GM12878 (cell line): ENCODE measurements around the gene EPHA5. TPM values are rescaled to one million over a fixed set of nuclear protein-coding genes. Genes with fewer than 3 reads are reported as not detected.

Experiments
- ATAC-seq: fragments of 200-7000 bp; cut with Tn5 transposase; 3 replicates; pipeline ENCODE4 v1.9.1; 2020; ENCODE audit warnings: mild to moderate bottlenecking, moderate library complexity
- BruUV-seq: library from RNA; stranded (reverse); fragments of 400-500 nt; replicated peaks from 2 replicates; lab custom pipeline; 2021; lab: Mats Ljungman, UMichigan
- CTCF ChIA-PET: fragments of 300-600 bp; sonication (Branson Sonifier 250); formaldehyde crosslinking; extraction: SDS; loops from one replicate; lab custom pipeline; 2021; ENCODE audit warnings: inconsistent platforms; lab: Yijun Ruan, JAX
- POLR2A ChIA-PET: fragments of 350-600 bp; formaldehyde crosslinking; extraction: SDS; loops from one replicate; lab custom pipeline; 2021; ENCODE audit warnings: inconsistent platforms; lab: Charles Lee
- RAD21 ChIA-PET: fragments of 300-600 bp; sonication (Branson Sonifier 250); formaldehyde crosslinking; loops from one replicate; lab custom pipeline; 2023; ENCODE audit warnings: antibody characterized with exemption; ENCODE audit not compliant: unreplicated experiment; lab: Charles Lee
- SMC1A ChIA-PET: fragments of 300-600 bp; sonication (Branson Sonifier 250); formaldehyde crosslinking; loops from one replicate; lab custom pipeline; 2023; ENCODE audit not compliant: unreplicated experiment, uncharacterized antibody; lab: Charles Lee
- DNase-seq: peaks from one replicate; pipeline ENCODE4 v3.0.0-alpha.2; 2011; ENCODE audit warnings: low read depth, low spot score
- FAIRE-seq: peaks from 3 replicates; lab custom pipeline; 2011; peaks lifted over from hg19 to GRCh38; lab: Jason Lieb, UNC
- H2AFZ ChIP-seq: 2 replicates; pipeline ENCODE4 v1.6.0; 2011; ENCODE audit warnings: low read depth, low read length, control low read depth; ENCODE audit not compliant: control insufficient read depth
- H3K27ac ChIP-seq: 2 replicates; pipeline ENCODE4 v1.5.1; 2011; ENCODE audit warnings: control low read depth; ENCODE audit not compliant: control insufficient read depth, insufficient read depth
- H3K27me3 ChIP-seq, 2 experiments: replicated peaks in 1 of 2; 2 replicates each; pipeline versions ENCODE4 v1.6.0 to v1.6.1; 2011; ENCODE audit warnings: low read length in 1 of 2; ENCODE audit not compliant: control insufficient read depth in 2 of 2, insufficient read depth in 2 of 2
- H3K36me3 ChIP-seq, 2 experiments: 2 replicates each; pipeline ENCODE4 v1.5.1; 2011; ENCODE audit warnings: low read length in 1 of 2; ENCODE audit not compliant: control insufficient read depth in 2 of 2, insufficient read depth in 2 of 2
- H3K4me1 ChIP-seq: 2 replicates; pipeline ENCODE4 v1.6.1; 2011; ENCODE audit warnings: mild to moderate bottlenecking, low read length, moderate library complexity, mixed read lengths; ENCODE audit not compliant: control insufficient read depth, insufficient read depth
- H3K4me2 ChIP-seq: 2 replicates; pipeline ENCODE4 v1.6.0; 2011; ENCODE audit warnings: control low read depth; ENCODE audit not compliant: control insufficient read depth, insufficient read depth
- H3K4me3 ChIP-seq: fragments of 200-600 bp; sonication (generic); 2 replicates; pipeline ENCODE4 v1.5.1; 2016
- H3K79me2 ChIP-seq: 2 replicates; pipeline ENCODE4 v1.6.0; 2011; ENCODE audit warnings: low read length; ENCODE audit not compliant: control insufficient read depth, insufficient read depth
- H3K9ac ChIP-seq: 2 replicates; pipeline ENCODE4 v1.8.0; 2011; ENCODE audit warnings: low read length, control low read depth, mixed read lengths; ENCODE audit not compliant: control insufficient read depth, insufficient read depth
- H3K9me3 ChIP-seq: replicated peaks from 3 replicates; pipeline ENCODE4 v1.5.1; 2011; ENCODE audit warnings: mild to moderate bottlenecking, low read length; ENCODE audit not compliant: control insufficient read depth, insufficient read depth
- H4K20me1 ChIP-seq: 2 replicates; pipeline ENCODE4 v1.6.0; 2011; ENCODE audit not compliant: control insufficient read depth, insufficient read depth
- BACH1 ChIP-seq: fragments of 450-650 bp; IDR thresholded peaks from 2 replicates; pipeline ENCODE4 v1.6.1; 2017; ENCODE audit warnings: mild to moderate bottlenecking, borderline replicate concordance
- EZH2 ChIP-seq: IDR thresholded peaks from 2 replicates; pipeline ENCODE4 v1.6.1; 2012; ENCODE audit warnings: low read depth, mild to moderate bottlenecking, control low read depth, inconsistent platforms, low read length, borderline replicate concordance; ENCODE audit not compliant: control insufficient read depth
- FOS ChIP-seq: IDR thresholded peaks from 3 replicates; pipeline ENCODE4 v1.6.1; 2011; ENCODE audit warnings: borderline replicate concordance; ENCODE audit not compliant: insufficient read length; ENCODE audit errors: extremely low read depth
- NR2F1 ChIP-seq: fragments of 450-650 bp; conservative IDR thresholded peaks from 2 replicates; pipeline ENCODE4 v1.6.1; 2017; ENCODE audit warnings: mild to moderate bottlenecking
- POLR2AphosphoS2 ChIP-seq: IDR thresholded peaks from 2 replicates; pipeline ENCODE4 v1.6.1; 2011; ENCODE audit warnings: low read depth, mild to moderate bottlenecking, low read length, improper control_type of control experiment, moderate library complexity
- PRDM15 ChIP-seq: fragments of 450-650 bp; formaldehyde crosslinking; IDR thresholded peaks from 2 replicates; pipeline ENCODE4 v1.4.0; 2020; ENCODE audit warnings: mild to moderate bottlenecking, moderate library complexity
- RELA ChIP-seq: fragments of 450-650 bp; IDR thresholded peaks from 2 replicates; pipeline ENCODE4 v1.8.0; 2014; ENCODE audit warnings: borderline replicate concordance; ENCODE audit not compliant: partially characterized antibody
- SIX5 ChIP-seq: IDR thresholded peaks from 2 replicates; pipeline ENCODE4 v1.6.1; 2011; ENCODE audit warnings: mild to moderate bottlenecking, low read depth, low read length, moderate library complexity; ENCODE audit not compliant: severe bottlenecking
- SMAD1 ChIP-seq: fragments of 450-650 bp; IDR thresholded peaks from 2 replicates; pipeline ENCODE4 v1.6.1; 2018; ENCODE audit warnings: mild to moderate bottlenecking, low read depth; ENCODE audit not compliant: partially characterized antibody
- WGBS: methylation state at CpG from one replicate; pipeline ENCODE4 v1.1.6; 2016; ENCODE audit warnings: low lambda C conversion rate; ENCODE audit not compliant: insufficient replicate concordance, insufficient coverage; ENCODE audit errors: missing lambda C conversion rate; 5-methylcytosine and 5-hydroxymethylcytosine counted together
- in situ Hi-C: fragments of 300-500 bp; cut with MboI; formaldehyde crosslinking; loops from 9 replicates; pipeline ENCODE4 v1.14.3; 2018; ENCODE audit warnings: mixed read lengths
- intact Hi-C: fragments of 100-400 bp; cut with micrococcal nuclease; formaldehyde crosslinking; loops from one replicate; pipeline ENCODE4 v1.14.2; 2022; ENCODE audit not compliant: unreplicated experiment
- polyA plus RNA-seq, 11 experiments: library from polyadenylated mRNA; depleted of rRNA in 4 of 11; unstranded in 6 of 11; stranded (reverse) in 5 of 11; fragments of >200 nt; fragmentation: Nextera tagmentation in 4 of 11; fragmentation: Illumina TruSeq in 1 of 11; extraction: Ambion mirVana in 4 of 11; extraction: Trizol in 1 of 11; gene quantifications; 1 replicate in 1 of 11; 2 replicates in 10 of 11; pipeline versions ENCODE4 v1.2.1 to v1.2.3, GENCODE V29; 2011 to 2016; ENCODE audit warnings: inconsistent platforms in 2 of 11, missing spikeins in 2 of 11, low read depth in 1 of 11
- total RNA-seq, 4 experiments: library from RNA; depleted of rRNA in 3 of 4; stranded (reverse); fragments of >200 nt in 3 of 4; fragmentation: Illumina TruSeq in 1 of 4; extraction: Trizol in 1 of 4; gene quantifications; 2 replicates each; pipeline versions ENCODE4 v1.2.1 to v1.2.3, GENCODE V29; 2013 to 2021
- TF ChIP-seq, protein P1 (sequence below): fragments of 450-650 bp; IDR thresholded peaks from 2 replicates; pipeline ENCODE4 v1.6.1; 2017; ENCODE audit warnings: antibody characterized with exemption, mild to moderate bottlenecking, moderate library complexity
- TF ChIP-seq, protein P2 (sequence below): IDR thresholded peaks from 2 replicates; pipeline ENCODE4 v1.6.1; 2012; ENCODE audit warnings: low read length, inconsistent platforms

Gene EPHA5
- total and polyA plus RNA-seq, 10 of the 15 experiments (the other 5 are each of a cell fraction or from before 2014, with no cell fraction given): not detected

- TF ChIP-seq, protein P1, sequence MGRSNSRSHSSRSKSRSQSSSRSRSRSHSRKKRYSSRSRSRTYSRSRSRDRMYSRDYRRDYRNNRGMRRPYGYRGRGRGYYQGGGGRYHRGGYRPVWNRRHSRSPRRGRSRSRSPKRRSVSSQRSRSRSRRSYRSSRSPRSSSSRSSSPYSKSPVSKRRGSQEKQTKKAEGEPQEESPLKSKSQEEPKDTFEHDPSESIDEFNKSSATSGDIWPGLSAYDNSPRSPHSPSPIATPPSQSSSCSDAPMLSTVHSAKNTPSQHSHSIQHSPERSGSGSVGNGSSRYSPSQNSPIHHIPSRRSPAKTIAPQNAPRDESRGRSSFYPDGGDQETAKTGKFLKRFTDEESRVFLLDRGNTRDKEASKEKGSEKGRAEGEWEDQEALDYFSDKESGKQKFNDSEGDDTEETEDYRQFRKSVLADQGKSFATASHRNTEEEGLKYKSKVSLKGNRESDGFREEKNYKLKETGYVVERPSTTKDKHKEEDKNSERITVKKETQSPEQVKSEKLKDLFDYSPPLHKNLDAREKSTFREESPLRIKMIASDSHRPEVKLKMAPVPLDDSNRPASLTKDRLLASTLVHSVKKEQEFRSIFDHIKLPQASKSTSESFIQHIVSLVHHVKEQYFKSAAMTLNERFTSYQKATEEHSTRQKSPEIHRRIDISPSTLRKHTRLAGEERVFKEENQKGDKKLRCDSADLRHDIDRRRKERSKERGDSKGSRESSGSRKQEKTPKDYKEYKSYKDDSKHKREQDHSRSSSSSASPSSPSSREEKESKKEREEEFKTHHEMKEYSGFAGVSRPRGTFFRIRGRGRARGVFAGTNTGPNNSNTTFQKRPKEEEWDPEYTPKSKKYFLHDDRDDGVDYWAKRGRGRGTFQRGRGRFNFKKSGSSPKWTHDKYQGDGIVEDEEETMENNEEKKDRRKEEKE: no peak
- no peak for TF ChIP-seq PRDM15 (CRISPR knock-in tag)
Observed at GRCh38 chr4:65392488-65392887, 277.8 kb downstream of the EPHA5 start (continued).

- 48% methylated on average over 2 of the region's 2 CpGs for WGBS
- H2AFZ ChIP-seq: no peak overlapping the region
- BruUV-seq: no TSS peak
- intact Hi-C loops: no loop called here
- no peak overlapping the region for H3K4me2 ChIP-seq
- H3K27ac ChIP-seq: no peak overlapping the region
- no peaks in the 10 kb centered on the region for H3K36me3 ChIP-seq
- no peaks in the 10 kb centered on the region for H3K9me3 ChIP-seq
- no peaks in the 10 kb centered on the region for H4K20me1 ChIP-seq
- in situ Hi-C loops: no loop called here
- H3K4me3 ChIP-seq: no peak overlapping the region
- H3K79me2 ChIP-seq: no peaks in the 10 kb centered on the region
- ATAC-seq (no peak), FAIRE-seq (no peak), DNase-seq (no peak)
- CTCF ChIA-PET: interaction anchor here (0.8 kb wide), 1 partner anchor 11 kb away, joined by 4 read pairs; no protein-coding TSS in a partner anchor
- no peak overlapping the region for H3K9ac ChIP-seq
- POLR2A ChIA-PET: no interaction called here
- no peaks in the 10 kb centered on the region for H3K4me1 ChIP-seq
- RAD21 ChIA-PET: no interaction called here
- SMC1A ChIA-PET: interaction anchor here (1.3 kb wide), 1 partner anchor 12 kb away, joined by 3 read pairs; no protein-coding TSS in a partner anchor
- H3K27me3 ChIP-seq: no peaks in the 10 kb centered on the region
- no peak for TF ChIP-seq RELA
- TF ChIP-seq, protein P2, sequence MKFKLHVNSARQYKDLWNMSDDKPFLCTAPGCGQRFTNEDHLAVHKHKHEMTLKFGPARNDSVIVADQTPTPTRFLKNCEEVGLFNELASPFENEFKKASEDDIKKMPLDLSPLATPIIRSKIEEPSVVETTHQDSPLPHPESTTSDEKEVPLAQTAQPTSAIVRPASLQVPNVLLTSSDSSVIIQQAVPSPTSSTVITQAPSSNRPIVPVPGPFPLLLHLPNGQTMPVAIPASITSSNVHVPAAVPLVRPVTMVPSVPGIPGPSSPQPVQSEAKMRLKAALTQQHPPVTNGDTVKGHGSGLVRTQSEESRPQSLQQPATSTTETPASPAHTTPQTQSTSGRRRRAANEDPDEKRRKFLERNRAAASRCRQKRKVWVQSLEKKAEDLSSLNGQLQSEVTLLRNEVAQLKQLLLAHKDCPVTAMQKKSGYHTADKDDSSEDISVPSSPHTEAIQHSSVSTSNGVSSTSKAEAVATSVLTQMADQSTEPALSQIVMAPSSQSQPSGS: no peak
- TF ChIP-seq BACH1: no peak
- no peak for TF ChIP-seq POLR2AphosphoS2
- TF ChIP-seq, protein P1: no peak
- TF ChIP-seq EZH2: no peak
- no peak for TF ChIP-seq SMAD1
- no peak for TF ChIP-seq NR2F1
- TF ChIP-seq FOS: no peak
- no peak for TF ChIP-seq SIX5
Observed at GRCh38 chr4:65391814-65392213, 278.5 kb downstream of the EPHA5 start.
